Erythroblast (primary cell): ENCODE results near the gene INO80.

ENCODE experiments used
- GATA1 ChIP-seq: IDR thresholded peaks from 2 replicates; pipeline ENCODE4 v1.6.1; 2011; ENCODE audit warnings: low read depth, mild to moderate bottlenecking, control low read depth, low read length, moderate library complexity
- POLR2A ChIP-seq: IDR thresholded peaks from 2 replicates; pipeline ENCODE4 v1.6.1; 2011; ENCODE audit warnings: mild to moderate bottlenecking, low read length

- TF ChIP-seq POLR2A (no peak), GATA1 (no peak)
These were observed 45.3 kb upstream of the INO80 start for GRCh38 chr15:41161336-41161735.
